T-helper 1 cell treated with Interleukin-12 subunit alpha and Interleukin-12 subunit beta and Interleukin-4 antibody, amounts not matched to agents 30 μg/mL and 1 μg/mL, for 36 hours (primary cell): Measurements from ENCODE around the gene CCDC71L.
"Not testable (repeated sequence)": the region's sequence is repeated elsewhere in the genome, so short reads cannot be mapped to it uniquely, and the experiment has no call there.

ENCODE experiments used
- H3K27ac Mint-ChIP-seq: one replicate; pipeline ENCODE4 v1.8.0; 2021; ENCODE audit warnings: mild to moderate bottlenecking, mixed read lengths
- H3K27me3 Mint-ChIP-seq: one replicate; pipeline ENCODE4 v1.8.0; 2021; ENCODE audit warnings: low read depth, mixed read lengths
- H3K36me3 Mint-ChIP-seq: one replicate; pipeline ENCODE4 v1.8.0; 2021; ENCODE audit warnings: low read depth, mixed read lengths
- H3K4me1 Mint-ChIP-seq: one replicate; pipeline ENCODE4 v1.8.0; 2021; ENCODE audit warnings: low read depth, mixed read lengths
- H3K4me3 Mint-ChIP-seq: one replicate; pipeline ENCODE4 v1.8.0; 2021; ENCODE audit warnings: mild to moderate bottlenecking, moderate library complexity, mixed read lengths
- H3K9me3 Mint-ChIP-seq: one replicate; pipeline ENCODE4 v1.8.0; 2021; ENCODE audit warnings: mixed read lengths

The CCDC71L gene

GRCh38 chr7:106660862-106661720 lies at the start of gene CCDC71L:
Gene CCDC71L, minus strand, starts transcription at chr7:106661158. Its CDS starts 262 bp downstream, at chr7:106660896.
- peak within 1 kb of the TSS; percentile 95 for H3K4me3 Mint-ChIP-seq
- peaks cover 28% of the 10 kb centered on the region for H3K4me1 Mint-ChIP-seq
- H3K27me3 Mint-ChIP-seq: no peaks in the 10 kb centered on the region
- no peaks in the 10 kb centered on the region for H3K9me3 Mint-ChIP-seq
- H3K27ac Mint-ChIP-seq: peak within 1 kb of the TSS; percentile 93
- peaks cover 1% of the 10 kb centered on the region for H3K36me3 Mint-ChIP-seq

GRCh38 chr7:106709604-106710003 lies 48.6 kb upstream of the CCDC71L start:
- not testable (repeated sequence) for H3K36me3 Mint-ChIP-seq, H3K27me3 Mint-ChIP-seq, H3K4me3 Mint-ChIP-seq, H3K27ac Mint-ChIP-seq, H3K4me1 Mint-ChIP-seq
- peaks cover 15% of the 10 kb centered on the region for H3K9me3 Mint-ChIP-seq

- Mint-ChIP-seq H3K36me3 (no peaks in the 10 kb centered on the region), H3K27ac (no peak overlapping the region), H3K4me1 (peaks cover 5% of the 10 kb centered on the region), H3K27me3 (no peaks in the 10 kb centered on the region), H3K4me3 (no peak overlapping the region), H3K9me3 (peaks cover 2% of the 10 kb centered on the region)
Observed at GRCh38 chr7:106704000-106704840, 43.3 kb upstream of the CCDC71L start.

- Mint-ChIP-seq H3K4me1 (peaks cover 4% of the 10 kb centered on the region), H3K27me3 (no peaks in the 10 kb centered on the region), H3K27ac (no peak overlapping the region), H3K9me3 (no peaks in the 10 kb centered on the region), H3K4me3 (no peak overlapping the region), H3K36me3 (no peaks in the 10 kb centered on the region)
Observed at GRCh38 chr7:106693677-106694353, 32.9 kb upstream of the CCDC71L start.

- H3K36me3 Mint-ChIP-seq: no peaks in the 10 kb centered on the region
- no peak overlapping the region for H3K27ac Mint-ChIP-seq
- H3K27me3 Mint-ChIP-seq: no peaks in the 10 kb centered on the region
- no peak overlapping the region for H3K4me3 Mint-ChIP-seq
- H3K9me3 Mint-ChIP-seq: peaks cover 1% of the 10 kb centered on the region
- H3K4me1 Mint-ChIP-seq: peaks cover 4% of the 10 kb centered on the region
Observed at GRCh38 chr7:106692450-106693051, 31.6 kb upstream of the CCDC71L start.

GRCh38 chr7:106688161-106688560 lies 27.2 kb upstream of the CCDC71L start:
- not testable (repeated sequence) for H3K36me3 Mint-ChIP-seq, H3K27ac Mint-ChIP-seq, H3K27me3 Mint-ChIP-seq, H3K4me1 Mint-ChIP-seq, H3K9me3 Mint-ChIP-seq, H3K4me3 Mint-ChIP-seq

GRCh38 chr7:106683941-106684340 lies 23.0 kb upstream of the CCDC71L start:
- Mint-ChIP-seq H3K9me3 (peaks cover 8% of the 10 kb centered on the region), H3K27me3 (no peaks in the 10 kb centered on the region), H3K36me3 (no peaks in the 10 kb centered on the region), H3K4me3 (no peak overlapping the region), H3K4me1 (peaks cover 5% of the 10 kb centered on the region), H3K27ac (no peak overlapping the region)

GRCh38 chr7:106681815-106682495 lies 21.0 kb upstream of the CCDC71L start:
- no peak overlapping the region for H3K4me3 Mint-ChIP-seq
- no peaks in the 10 kb centered on the region for H3K36me3 Mint-ChIP-seq
- H3K27me3 Mint-ChIP-seq: no peaks in the 10 kb centered on the region
- peaks cover 5% of the 10 kb centered on the region for H3K4me1 Mint-ChIP-seq
- H3K9me3 Mint-ChIP-seq: peaks cover 3% of the 10 kb centered on the region
- no peak overlapping the region for H3K27ac Mint-ChIP-seq

GRCh38 chr7:106679153-106679931 lies 18.4 kb upstream of the CCDC71L start:
- Mint-ChIP-seq H3K27me3 (no peaks in the 10 kb centered on the region), H3K36me3 (no peaks in the 10 kb centered on the region), H3K27ac (no peak overlapping the region), H3K4me3 (no peak overlapping the region), H3K9me3 (peaks cover 9% of the 10 kb centered on the region), H3K4me1 (peaks cover 5% of the 10 kb centered on the region)

- Mint-ChIP-seq H3K27me3 (no peaks in the 10 kb centered on the region), H3K36me3 (no peaks in the 10 kb centered on the region), H3K4me3 (no peak overlapping the region), H3K9me3 (peaks cover 11% of the 10 kb centered on the region), H3K4me1 (peaks cover 5% of the 10 kb centered on the region), H3K27ac (no peak overlapping the region)
Observed at GRCh38 chr7:106678795-106679152, 17.8 kb upstream of the CCDC71L start.

- H3K4me3 Mint-ChIP-seq, H3K4me1 Mint-ChIP-seq, H3K36me3 Mint-ChIP-seq, H3K27ac Mint-ChIP-seq, H3K27me3 Mint-ChIP-seq: not testable (repeated sequence)
- H3K9me3 Mint-ChIP-seq: peaks cover 11% of the 10 kb centered on the region
Observed at GRCh38 chr7:106676506-106676905, 15.5 kb upstream of the CCDC71L start.

GRCh38 chr7:106673688-106674087 lies 12.7 kb upstream of the CCDC71L start:
- not testable (repeated sequence) for H3K4me1 Mint-ChIP-seq, H3K4me3 Mint-ChIP-seq, H3K36me3 Mint-ChIP-seq, H3K27ac Mint-ChIP-seq, H3K27me3 Mint-ChIP-seq
- H3K9me3 Mint-ChIP-seq: peaks cover 19% of the 10 kb centered on the region

GRCh38 chr7:106671930-106672329 lies 11.0 kb upstream of the CCDC71L start:
- H3K27ac Mint-ChIP-seq, H3K36me3 Mint-ChIP-seq, H3K27me3 Mint-ChIP-seq, H3K4me3 Mint-ChIP-seq, H3K4me1 Mint-ChIP-seq: not testable (repeated sequence)
- H3K9me3 Mint-ChIP-seq: peaks cover 19% of the 10 kb centered on the region
